Raji (cell line): Measurements from ENCODE around the gene MRPL52.

ENCODE experiments used
- POLR2A ChIP-seq: IDR thresholded peaks from 2 replicates; pipeline ENCODE4 v1.6.1; 2011; ENCODE audit warnings: low read depth, low read length, control low read depth; ENCODE audit not compliant: insufficient read depth

Gene MRPL52

DNA sequence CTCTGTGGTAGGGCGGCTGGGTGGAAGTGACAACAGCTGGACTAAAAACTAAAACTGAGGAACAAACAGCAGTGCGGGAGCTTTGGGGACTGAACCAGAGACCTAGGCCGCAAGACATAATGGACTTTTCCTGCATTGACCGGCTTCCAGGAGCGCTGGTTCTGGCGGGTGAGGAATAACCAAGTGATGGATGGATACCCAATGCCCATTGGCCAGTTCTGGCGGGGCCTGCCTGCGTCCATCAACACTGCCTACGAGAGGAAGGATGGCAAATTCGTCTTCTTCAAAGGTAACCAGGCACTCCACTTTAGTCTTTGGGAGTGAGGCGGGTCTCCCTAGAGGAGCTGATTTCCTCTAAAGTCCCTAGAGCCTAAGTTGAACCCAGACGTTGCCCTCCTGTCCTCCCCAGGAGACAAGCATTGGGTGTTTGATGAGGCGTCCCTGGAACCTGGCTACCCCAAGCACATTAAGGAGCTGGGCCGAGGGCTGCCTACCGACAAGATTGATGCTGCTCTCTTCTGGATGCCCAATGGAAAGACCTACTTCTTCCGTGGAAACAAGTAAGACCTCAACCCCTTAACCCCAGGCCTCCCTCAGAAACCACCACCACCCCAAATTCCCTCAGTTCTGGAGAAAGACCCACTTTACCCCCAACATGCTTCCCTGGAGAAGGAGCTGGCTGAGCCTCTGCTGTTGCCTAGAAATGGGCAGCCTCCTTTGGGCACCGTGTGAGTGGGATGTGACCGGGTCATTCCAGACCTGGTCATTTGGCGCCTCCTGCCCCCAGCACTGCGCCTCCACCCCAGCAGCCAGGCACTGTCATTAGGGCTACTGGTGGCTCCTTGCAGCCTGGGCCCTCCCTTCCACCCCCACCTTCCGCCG lies 14.8 kb downstream of the MRPL52 start:
- no peak for TF ChIP-seq POLR2A

DNA sequence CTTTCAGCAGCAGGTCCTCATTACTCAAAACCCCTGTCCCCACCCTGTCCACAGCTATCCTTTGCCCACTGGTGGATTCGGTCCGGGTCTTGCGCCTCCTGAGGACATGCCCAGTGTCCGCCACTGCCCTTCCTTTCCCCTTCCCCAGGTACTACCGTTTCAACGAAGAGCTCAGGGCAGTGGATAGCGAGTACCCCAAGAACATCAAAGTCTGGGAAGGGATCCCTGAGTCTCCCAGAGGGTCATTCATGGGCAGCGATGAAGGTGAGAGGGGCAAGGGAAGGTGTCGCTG lies 15.4 kb downstream of the MRPL52 start:
- TF ChIP-seq POLR2A: no peak

DNA sequence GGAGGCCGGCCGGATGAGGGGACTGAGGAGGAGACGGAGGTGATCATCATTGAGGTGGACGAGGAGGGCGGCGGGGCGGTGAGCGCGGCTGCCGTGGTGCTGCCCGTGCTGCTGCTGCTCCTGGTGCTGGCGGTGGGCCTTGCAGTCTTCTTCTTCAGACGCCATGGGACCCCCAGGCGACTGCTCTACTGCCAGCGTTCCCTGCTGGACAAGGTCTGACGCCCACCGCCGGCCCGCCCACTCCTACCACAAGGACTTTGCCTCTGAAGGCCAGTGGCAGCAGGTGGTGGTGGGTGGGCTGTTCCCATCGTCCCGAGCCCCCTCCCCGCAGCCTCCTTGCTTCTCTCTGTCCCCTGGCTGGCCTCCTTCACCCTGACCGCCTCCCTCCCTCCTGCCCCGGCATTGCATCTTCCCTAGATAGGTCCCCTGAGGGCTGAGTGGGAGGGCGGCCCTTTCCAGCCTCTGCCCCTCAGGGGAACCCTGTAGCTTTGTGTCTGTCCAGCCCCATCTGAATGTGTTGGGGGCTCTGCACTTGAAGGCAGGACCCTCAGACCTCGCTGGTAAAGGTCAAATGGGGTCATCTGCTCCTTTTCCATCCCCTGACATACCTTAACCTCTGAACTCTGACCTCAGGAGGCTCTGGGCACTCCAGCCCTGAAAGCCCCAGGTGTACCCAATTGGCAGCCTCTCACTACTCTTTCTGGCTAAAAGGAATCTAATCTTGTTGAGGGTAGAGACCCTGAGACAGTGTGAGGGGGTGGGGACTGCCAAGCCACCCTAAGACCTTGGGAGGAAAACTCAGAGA lies 16.3 kb downstream of the MRPL52 start:
- no peak for TF ChIP-seq POLR2A

DNA sequence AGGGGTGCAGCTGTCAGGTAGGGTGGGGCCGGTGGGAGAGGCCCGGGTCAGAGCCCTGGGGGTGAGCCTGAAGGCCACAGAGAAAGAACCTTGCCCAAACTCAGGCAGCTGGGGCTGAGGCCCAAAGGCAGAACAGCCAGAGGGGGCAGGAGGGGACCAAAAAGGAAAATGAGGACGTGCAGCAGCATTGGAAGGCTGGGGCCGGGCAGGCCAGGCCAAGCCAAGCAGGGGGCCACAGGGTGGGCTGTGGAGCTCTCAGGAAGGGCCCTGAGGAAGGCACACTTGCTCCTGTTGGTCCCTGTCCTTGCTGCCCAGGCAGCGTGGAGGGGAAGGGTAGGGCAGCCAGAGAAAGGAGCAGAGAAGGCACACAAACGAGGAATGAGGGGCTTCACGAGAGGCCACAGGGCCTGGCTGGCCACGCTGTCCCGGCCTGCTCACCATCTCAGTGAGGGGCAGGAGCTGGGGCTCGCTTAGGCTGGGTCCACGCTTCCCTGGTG lies 17.2 kb downstream of the MRPL52 start:
- TF ChIP-seq POLR2A: no peak

DNA sequence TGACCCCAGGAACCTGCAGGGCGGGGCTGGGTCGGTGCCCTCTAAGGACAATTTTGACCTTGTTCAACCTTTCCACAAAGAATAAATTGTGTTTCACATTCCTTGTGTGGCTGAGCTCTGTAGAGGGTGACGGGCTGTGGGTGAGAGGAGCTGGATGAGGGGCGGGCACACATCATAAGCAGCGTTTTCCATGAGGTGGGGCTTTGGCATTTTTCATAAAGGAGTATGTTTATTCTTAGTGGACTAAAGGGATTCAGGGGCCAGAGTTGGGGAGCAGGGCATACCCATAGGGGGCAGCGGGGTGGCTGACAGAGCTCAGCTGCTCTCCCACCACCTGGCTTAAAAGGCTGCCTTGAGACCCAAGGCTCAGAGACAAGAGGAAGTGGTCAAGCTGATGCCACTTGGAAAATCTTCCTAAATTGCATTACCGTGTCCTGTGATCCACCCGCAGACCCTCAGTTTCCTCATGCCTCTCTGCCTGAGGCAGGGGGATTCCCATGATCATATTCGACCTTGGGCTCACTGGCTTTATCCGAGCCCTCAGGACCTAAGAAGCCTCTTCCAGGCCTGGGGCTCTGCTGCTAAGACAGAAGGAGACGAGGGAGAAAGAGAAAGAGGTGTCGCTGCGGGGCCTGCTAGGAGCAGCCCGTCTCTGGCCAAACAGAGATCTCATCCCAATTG lies 18.1 kb downstream of the MRPL52 start:
- TF ChIP-seq POLR2A: no peak

DNA sequence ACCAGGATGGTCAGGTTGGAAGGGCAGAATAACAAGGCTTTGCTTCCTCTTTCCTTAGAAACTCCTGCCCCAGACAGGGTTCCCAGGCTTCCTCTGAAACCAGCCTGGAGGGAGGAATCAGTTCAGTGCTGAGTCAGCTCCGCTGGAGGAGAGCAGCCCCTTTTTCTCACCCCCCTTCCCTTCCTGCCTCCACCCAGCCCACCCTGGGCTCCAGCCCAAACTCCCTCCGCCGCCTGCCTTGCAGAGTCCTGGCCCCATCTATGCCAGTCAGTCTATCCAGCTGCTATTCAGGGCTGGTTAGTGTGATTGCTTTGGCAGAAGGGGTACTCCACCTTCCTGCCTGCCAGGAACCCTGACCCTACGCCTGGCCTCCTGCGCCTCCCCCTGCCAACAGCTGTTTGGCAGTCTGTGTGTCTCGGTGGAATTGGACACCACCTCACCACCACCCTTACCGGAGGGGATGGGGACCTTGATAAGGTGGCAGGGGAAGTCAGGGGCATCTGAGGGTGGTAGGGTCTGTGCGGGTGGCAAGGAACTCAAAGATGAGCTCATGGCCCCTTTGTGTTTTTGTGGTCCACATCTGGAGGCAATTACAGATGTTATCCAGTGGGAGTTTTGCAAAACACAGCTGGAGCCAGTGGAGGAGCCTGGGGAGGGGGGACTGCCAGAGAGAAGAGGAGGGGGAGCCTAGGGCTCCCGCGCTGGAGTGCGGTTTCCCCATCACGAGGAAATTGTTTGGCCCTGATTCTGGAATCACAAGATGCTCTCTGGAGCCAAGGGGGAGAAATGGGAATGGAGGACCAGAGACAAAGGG lies 18.9 kb downstream of the MRPL52 start:
- no peak for TF ChIP-seq POLR2A

DNA sequence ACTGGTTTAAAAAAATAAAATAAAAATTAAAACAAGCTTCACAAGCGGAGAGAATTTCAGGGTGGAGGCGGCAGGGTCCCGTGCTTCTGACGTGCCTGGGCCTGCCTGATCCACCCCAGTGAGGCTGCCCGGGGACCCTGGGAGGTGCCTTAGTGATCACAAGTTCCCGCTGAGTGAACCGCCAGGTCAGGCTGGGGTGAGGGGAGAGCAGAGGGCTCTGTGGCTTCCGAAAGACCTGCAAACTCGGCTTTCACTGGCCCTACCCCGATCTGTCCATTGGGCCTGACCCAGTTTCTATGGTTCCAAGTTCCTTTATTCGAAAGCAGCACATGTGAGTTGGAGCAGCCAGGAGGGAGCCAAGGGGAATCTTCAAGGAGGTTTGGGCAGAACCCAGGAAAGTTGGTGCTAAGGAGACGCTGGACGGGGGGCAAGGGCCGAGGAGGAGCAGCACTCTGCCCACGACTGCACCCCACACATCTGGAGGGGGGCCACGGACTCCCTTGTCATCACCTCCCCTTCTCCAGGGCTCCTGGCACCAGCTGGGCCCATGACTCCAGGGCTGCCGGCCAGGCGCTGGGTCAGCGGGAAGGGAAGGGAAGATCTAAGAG lies 19.6 kb downstream of the MRPL52 start:
- TF ChIP-seq POLR2A: no peak

DNA sequence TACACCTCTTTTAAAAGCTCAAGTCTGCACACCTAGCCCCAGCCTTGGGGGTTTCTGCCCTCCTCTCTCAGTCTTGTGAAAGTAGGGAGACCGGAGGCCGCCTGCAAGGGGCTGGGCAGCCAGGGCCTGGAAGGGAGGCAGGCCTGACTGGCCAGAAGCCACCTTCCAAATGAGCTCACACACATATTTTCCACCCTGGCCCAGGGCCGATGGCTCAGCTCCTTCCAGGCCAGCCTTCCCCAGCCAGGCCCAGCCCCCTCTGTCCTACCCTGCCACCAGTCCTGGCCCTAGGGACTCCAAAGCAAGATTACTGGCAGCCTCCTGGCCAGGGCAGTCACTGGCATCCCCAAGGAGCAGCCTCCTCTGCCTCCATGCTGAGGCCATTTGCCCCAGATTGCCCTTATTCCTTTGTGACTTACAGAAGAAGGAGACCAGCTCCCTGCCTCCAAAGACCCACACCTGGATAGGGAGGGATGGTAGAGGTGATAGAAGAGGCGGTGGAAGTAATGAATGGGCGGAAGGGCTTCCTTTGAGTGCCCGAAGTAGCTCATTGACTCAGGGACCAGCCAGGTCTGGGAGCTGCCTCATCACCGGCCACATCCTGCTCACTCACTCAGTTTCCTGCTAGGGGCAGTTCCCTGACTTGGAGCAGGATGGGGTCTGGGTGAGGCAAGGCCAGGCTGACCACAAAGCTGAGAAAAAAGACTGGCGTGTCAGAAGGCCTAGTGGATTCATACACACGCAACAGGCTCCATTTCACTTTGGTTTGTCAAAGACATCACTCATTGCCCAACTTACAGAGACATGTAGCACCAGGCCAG lies 21.5 kb downstream of the MRPL52 start:
- no peak for TF ChIP-seq POLR2A

DNA sequence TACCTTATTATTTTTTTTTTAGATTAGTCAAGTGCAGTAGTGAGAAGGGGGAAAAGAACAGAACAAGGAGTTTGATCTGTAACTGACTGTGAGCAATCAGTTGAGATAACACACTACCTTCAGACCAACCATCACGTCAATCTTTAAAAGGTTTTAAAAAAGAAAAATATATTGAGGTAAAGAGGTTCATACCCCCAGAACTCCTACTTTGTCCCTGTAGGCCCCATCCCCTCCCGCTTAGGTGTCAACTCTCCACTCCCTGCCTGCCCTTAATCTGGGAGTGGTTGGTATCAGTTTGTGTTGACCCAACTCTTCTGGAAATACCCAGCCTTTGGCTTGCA lies 22.9 kb downstream of the MRPL52 start:
- TF ChIP-seq POLR2A: no peak

DNA sequence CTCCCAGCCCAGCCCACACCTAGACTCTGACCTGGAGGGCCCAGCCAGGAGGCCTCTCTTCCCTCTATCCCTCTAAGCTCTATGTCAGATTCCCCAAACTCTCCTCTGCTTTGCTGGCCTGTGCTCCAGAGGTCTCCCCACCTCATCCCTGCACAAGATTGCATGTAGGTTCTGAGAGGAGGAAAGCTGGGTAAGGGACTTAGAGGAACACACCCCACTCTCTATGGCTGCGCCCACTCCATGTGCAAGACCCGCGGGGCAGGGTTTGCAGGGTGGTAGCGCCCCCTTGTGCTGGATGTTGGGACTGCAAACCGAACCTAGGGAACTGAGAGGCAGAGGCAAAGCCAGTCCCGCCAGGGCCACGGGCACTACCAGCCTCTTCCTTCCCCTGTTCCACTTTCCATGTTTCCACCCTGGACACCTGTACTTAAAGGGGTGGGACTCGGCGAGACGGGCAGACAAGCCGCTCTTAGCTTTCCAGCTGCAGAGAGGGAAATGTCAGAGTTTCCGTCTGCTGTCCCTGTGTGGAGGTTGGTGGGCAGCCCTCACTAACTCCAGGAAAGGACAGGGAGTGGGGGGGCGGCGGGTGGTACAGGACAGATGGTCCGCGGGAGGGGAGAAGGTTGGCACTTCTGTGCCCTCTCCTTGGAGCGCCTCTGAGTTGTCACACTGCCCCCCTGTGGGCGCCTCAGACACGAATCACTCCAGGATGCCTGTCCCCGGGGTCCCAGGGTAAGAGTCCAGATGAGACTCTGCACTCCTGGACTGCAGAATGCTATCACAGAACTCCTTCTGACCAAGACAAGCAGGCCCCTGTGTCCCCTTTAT lies 23.5 kb downstream of the MRPL52 start:
- TF ChIP-seq POLR2A: no peak

DNA sequence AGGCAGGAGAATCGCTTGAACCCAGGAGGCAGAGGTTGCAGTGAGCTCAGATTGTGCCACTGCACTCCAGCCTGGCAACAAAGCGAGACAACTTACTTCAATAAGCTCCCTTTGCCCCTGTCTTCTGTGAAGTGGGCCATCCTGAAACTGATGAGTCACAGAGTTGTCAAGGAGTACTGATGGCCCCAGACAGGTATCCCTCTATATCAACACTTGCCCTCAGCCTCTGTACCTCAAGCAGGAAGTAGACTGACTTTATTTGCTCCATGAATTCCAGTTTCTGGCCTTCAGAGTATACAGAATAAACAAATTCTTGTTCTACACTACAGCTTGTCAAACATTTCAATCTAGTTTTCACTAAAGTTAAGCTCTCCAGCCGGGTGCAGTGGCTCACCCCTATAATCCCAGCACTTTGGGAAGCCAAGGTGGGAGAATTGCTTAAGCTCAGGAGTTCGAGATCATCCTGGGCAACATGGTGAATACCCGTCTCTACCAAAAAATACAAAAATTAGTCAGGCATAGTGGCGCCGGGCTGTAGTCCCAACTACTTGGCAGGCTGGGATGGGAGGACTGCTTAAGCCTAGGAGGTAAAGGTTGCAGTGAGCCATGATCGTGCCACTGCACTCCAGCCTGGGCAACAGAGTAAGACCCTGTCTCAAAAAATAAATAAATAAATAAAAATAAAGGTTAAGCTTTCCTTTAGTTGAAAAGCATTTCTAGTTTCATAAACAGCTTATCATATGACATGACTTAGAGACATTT lies 25.5 kb downstream of the MRPL52 start:
- no peak for TF ChIP-seq POLR2A

DNA sequence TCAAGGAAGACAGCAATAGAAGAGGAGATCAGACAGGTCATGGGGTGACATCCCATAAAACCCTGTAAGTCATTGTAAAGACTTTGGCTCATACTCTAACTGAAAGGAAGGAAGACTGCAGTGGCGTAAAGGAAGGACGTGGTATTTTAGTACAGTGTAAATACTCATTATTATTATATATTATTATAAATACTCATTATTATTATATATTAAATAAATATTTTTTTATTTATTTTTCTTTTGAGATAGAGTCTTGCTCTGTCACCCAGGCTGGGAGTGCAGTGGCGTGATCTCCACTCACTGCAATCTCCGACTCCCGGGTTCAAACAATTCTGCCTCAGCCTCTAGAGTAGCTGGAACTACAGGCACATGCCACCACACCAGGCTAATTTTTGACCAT lies 26.7 kb downstream of the MRPL52 start:
- TF ChIP-seq POLR2A: no peak
